DND-41 (cell line): Measurements from ENCODE around the gene HSH2D.

Experiments
- CTCF ChIP-seq: IDR thresholded peaks from 2 replicates; pipeline ENCODE4 v1.5.1; 2012; ENCODE audit warnings: borderline replicate concordance, low read length, moderate library complexity, mild to moderate bottlenecking; ENCODE audit not compliant: poor library complexity, severe bottlenecking; ENCODE audit errors: extremely low read depth
- EZH2 ChIP-seq: IDR thresholded peaks from 3 replicates; pipeline ENCODE4 v1.6.1; 2012; ENCODE audit warnings: borderline replicate concordance, low read depth, mild to moderate bottlenecking, moderate library complexity, low read length, inconsistent platforms; ENCODE audit not compliant: severe bottlenecking

- TF ChIP-seq CTCF: no peak
- no peak for TF ChIP-seq EZH2
Measured at GRCh38 chr19:16197622-16198369, 54.3 kb downstream of the HSH2D start, which contains the start of gene AP1M1.
